ENCODE data around the gene SLC5A2.
"Not testable (repeated sequence)": the region's sequence is repeated elsewhere in the genome, so short reads cannot be mapped to it uniquely, and the experiment has no call there.

Gene SLC5A2

DNA sequence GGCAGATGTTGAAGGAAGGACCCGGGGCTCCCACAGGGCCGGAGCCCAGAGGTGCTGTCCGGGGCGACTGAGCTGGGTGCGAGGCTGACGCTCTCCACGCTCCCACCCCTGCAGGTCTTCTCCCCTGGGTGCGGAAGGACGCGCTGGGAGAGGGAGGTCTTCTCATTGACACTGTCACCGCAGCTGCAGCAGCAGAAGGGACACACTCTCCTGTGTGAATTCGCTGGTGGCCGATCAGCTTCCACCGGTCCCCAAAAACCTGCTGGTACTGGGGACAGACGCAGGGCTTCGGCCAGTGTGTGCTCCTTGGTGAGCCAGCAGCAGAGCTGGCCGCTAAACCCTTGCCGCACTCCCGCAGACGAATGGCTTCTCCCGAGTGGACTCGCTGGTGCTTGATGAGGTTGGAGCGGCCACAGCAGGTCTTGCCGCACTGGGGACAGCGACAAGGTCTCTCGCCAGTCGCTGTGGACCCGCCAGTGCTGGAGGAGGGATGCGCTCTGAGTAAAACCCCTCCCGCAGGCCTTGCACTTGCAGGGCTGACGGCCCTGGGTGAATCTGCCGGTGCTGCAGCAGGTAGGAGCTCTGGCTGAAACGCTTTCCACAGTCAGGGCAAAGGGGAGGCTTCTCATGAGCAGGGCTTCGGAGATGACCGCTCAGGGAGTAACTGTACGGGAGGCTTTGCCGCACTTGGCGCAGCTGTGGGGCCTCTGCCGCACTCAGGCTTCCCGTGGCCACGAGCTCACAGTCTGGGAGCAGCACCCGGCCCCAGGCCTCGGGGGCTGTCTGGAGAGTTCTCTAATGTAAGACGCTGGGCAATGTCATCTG lies 46.5 kb upstream of the SLC5A2 start:
- TF ChIP-seq ZNF8 (CRISPR knock-in tag; IDR thresholded peaks at IDR 0.05): no peak
- no peak for TF ChIP-seq ISL1 (CRISPR knock-in tag; IDR thresholded peaks at IDR 0.05)
- TF ChIP-seq, protein P1, sequence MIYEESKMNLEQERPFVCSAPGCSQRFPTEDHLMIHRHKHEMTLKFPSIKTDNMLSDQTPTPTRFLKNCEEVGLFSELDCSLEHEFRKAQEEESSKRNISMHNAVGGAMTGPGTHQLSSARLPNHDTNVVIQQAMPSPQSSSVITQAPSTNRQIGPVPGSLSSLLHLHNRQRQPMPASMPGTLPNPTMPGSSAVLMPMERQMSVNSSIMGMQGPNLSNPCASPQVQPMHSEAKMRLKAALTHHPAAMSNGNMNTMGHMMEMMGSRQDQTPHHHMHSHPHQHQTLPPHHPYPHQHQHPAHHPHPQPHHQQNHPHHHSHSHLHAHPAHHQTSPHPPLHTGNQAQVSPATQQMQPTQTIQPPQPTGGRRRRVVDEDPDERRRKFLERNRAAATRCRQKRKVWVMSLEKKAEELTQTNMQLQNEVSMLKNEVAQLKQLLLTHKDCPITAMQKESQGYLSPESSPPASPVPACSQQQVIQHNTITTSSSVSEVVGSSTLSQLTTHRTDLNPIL (CRISPR knock-in tag; IDR thresholded peaks at IDR 0.05; ENCODE audit: low read depth): no peak
- TF ChIP-seq TOX (CRISPR knock-in tag; IDR thresholded peaks at IDR 0.05; ENCODE audit: borderline replicate concordance): no peak
- TF ChIP-seq ZFP3 (CRISPR knock-in tag; IDR thresholded peaks at IDR 0.05): no peak
- TF ChIP-seq ZC3H10 (CRISPR knock-in tag; IDR thresholded peaks at IDR 0.05): no peak
- TF ChIP-seq PPARA (CRISPR knock-in tag; IDR thresholded peaks at IDR 0.05; ENCODE audit: borderline replicate concordance): no peak
- TF ChIP-seq, protein P2, sequence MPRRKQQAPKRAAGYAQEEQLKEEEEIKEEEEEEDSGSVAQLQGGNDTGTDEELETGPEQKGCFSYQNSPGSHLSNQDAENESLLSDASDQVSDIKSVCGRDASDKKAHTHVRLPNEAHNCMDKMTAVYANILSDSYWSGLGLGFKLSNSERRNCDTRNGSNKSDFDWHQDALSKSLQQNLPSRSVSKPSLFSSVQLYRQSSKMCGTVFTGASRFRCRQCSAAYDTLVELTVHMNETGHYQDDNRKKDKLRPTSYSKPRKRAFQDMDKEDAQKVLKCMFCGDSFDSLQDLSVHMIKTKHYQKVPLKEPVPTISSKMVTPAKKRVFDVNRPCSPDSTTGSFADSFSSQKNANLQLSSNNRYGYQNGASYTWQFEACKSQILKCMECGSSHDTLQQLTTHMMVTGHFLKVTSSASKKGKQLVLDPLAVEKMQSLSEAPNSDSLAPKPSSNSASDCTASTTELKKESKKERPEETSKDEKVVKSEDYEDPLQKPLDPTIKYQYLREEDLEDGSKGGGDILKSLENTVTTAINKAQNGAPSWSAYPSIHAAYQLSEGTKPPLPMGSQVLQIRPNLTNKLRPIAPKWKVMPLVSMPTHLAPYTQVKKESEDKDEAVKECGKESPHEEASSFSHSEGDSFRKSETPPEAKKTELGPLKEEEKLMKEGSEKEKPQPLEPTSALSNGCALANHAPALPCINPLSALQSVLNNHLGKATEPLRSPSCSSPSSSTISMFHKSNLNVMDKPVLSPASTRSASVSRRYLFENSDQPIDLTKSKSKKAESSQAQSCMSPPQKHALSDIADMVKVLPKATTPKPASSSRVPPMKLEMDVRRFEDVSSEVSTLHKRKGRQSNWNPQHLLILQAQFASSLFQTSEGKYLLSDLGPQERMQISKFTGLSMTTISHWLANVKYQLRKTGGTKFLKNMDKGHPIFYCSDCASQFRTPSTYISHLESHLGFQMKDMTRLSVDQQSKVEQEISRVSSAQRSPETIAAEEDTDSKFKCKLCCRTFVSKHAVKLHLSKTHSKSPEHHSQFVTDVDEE (CRISPR knock-in tag; IDR thresholded peaks at IDR 0.05): no peak
- TF ChIP-seq, protein P3, sequence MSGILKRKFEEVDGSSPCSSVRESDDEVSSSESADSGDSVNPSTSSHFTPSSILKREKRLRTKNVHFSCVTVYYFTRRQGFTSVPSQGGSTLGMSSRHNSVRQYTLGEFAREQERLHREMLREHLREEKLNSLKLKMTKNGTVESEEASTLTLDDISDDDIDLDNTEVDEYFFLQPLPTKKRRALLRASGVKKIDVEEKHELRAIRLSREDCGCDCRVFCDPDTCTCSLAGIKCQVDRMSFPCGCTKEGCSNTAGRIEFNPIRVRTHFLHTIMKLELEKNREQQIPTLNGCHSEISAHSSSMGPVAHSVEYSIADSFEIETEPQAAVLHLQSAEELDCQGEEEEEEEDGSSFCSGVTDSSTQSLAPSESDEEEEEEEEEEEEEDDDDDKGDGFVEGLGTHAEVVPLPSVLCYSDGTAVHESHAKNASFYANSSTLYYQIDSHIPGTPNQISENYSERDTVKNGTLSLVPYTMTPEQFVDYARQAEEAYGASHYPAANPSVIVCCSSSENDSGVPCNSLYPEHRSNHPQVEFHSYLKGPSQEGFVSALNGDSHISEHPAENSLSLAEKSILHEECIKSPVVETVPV (CRISPR knock-in tag; IDR thresholded peaks at IDR 0.05): no peak
- no peak for TF ChIP-seq ZNF70 (CRISPR knock-in tag; IDR thresholded peaks at IDR 0.05)
- no peak for TF ChIP-seq CSDC2 (CRISPR knock-in tag; IDR thresholded peaks at IDR 0.05)
- no peak for TF ChIP-seq GLIS3 (CRISPR knock-in tag; IDR thresholded peaks at IDR 0.05)
- TF ChIP-seq, protein P4, sequence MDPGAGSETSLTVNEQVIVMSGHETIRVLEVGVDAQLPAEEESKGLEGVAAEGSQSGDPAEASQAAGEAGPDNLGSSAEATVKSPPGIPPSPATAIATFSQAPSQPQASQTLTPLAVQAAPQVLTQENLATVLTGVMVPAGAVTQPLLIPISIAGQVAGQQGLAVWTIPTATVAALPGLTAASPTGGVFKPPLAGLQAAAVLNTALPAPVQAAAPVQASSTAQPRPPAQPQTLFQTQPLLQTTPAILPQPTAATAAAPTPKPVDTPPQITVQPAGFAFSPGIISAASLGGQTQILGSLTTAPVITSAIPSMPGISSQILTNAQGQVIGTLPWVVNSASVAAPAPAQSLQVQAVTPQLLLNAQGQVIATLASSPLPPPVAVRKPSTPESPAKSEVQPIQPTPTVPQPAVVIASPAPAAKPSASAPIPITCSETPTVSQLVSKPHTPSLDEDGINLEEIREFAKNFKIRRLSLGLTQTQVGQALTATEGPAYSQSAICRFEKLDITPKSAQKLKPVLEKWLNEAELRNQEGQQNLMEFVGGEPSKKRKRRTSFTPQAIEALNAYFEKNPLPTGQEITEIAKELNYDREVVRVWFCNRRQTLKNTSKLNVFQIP (CRISPR knock-in tag; IDR thresholded peaks at IDR 0.05; ENCODE audit: borderline replicate concordance, low read depth): no peak
- no peak for TF ChIP-seq OSR1 (CRISPR knock-in tag; IDR thresholded peaks at IDR 0.05)
- TF ChIP-seq TCF4 (CRISPR knock-in tag; IDR thresholded peaks at IDR 0.05; ENCODE audit: borderline replicate concordance): no peak
- TF ChIP-seq RARB (CRISPR knock-in tag; IDR thresholded peaks at IDR 0.05): no peak
- no peak for ATAC-seq

DNA sequence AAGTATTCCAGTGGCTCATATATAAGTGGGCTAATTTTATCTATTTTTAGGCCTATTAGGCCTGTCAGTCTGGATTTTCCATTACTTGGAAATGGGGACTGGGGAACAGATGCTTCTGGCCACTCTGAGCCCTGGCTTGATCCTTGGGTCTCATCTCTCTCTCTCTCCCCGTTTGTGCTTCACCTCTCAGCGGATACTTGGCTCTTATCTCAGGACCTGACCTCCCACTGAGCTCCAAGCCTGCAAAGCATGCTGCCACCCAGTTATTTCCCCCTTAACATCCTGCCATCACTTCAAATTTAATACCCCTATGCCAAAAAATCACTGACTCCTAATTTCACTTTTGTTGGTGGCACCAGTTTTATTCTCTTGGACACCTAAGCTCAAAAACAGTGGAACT lies 44.5 kb upstream of the SLC5A2 start:
- no peak for ATAC-seq
- TF ChIP-seq ZFP3 (CRISPR knock-in tag; IDR thresholded peaks at IDR 0.05) (no peak), TOX (CRISPR knock-in tag; IDR thresholded peaks at IDR 0.05; ENCODE audit: borderline replicate concordance) (no peak), GLIS3 (CRISPR knock-in tag; IDR thresholded peaks at IDR 0.05) (no peak), TCF4 (CRISPR knock-in tag; IDR thresholded peaks at IDR 0.05; ENCODE audit: borderline replicate concordance) (no peak)

DNA sequence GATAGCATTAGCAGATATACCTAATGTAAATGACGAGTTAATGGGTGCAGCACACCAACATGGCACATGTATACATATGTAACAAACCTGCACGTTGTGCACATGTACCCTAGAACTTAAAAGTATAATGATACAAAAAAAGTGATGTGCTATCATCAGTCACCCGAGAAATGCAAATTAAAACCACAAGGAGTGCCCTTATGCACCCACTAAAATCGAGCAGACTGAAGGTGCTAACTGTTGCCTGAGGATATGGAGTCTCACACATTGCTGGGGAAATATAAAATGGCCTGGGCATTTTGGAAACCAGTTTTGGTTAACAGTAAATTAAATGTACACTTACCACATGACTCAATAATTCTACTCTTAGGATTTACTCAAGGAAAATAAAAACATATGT lies 43.9 kb upstream of the SLC5A2 start:
- ATAC-seq: not testable (repeated sequence)

DNA sequence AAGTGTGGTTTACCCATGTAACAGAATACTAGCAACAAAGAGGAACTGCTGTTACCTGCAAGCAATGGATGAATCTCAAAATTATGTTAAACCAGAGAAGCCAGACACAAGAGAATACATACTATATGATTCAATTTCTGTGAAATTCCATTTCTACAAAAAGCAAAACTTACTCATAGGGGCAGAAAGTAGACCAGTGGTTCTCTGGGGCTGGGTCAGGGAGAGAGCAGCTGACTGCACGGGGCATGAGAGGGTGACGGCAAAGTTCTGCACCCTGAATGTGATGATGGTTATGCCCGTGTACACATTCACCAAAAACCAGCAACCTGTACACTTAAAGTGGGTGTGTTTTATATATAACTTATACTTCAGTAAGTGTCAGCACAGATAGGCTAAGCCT lies 43.4 kb upstream of the SLC5A2 start:
- no peak for ATAC-seq
- TF ChIP-seq ZC3H10 (CRISPR knock-in tag; IDR thresholded peaks at IDR 0.05) (no peak), TOX (CRISPR knock-in tag; IDR thresholded peaks at IDR 0.05; ENCODE audit: borderline replicate concordance) (no peak), ZNF565 (CRISPR knock-in tag; conservative IDR thresholded peaks at IDR 0.05; ENCODE audit: low read depth) (no peak), RARB (CRISPR knock-in tag; IDR thresholded peaks at IDR 0.05) (no peak), ARNTL (CRISPR knock-in tag; IDR thresholded peaks at IDR 0.05; ENCODE audit: borderline replicate concordance, low read depth) (no peak), ESRRG (CRISPR knock-in tag; IDR thresholded peaks at IDR 0.05) (no peak), BACH2 (CRISPR knock-in tag; IDR thresholded peaks at IDR 0.05; ENCODE audit: borderline replicate concordance) (no peak), ZNF70 (CRISPR knock-in tag; IDR thresholded peaks at IDR 0.05) (no peak), PPARA (CRISPR knock-in tag; IDR thresholded peaks at IDR 0.05; ENCODE audit: borderline replicate concordance) (no peak), GLIS3 (CRISPR knock-in tag; IDR thresholded peaks at IDR 0.05) (no peak), ZNF8 (CRISPR knock-in tag; IDR thresholded peaks at IDR 0.05) (no peak), ISL1 (CRISPR knock-in tag; IDR thresholded peaks at IDR 0.05) (no peak), CSDC2 (CRISPR knock-in tag; IDR thresholded peaks at IDR 0.05) (no peak), OSR1 (CRISPR knock-in tag; IDR thresholded peaks at IDR 0.05) (no peak)
- TF ChIP-seq, protein P5, sequence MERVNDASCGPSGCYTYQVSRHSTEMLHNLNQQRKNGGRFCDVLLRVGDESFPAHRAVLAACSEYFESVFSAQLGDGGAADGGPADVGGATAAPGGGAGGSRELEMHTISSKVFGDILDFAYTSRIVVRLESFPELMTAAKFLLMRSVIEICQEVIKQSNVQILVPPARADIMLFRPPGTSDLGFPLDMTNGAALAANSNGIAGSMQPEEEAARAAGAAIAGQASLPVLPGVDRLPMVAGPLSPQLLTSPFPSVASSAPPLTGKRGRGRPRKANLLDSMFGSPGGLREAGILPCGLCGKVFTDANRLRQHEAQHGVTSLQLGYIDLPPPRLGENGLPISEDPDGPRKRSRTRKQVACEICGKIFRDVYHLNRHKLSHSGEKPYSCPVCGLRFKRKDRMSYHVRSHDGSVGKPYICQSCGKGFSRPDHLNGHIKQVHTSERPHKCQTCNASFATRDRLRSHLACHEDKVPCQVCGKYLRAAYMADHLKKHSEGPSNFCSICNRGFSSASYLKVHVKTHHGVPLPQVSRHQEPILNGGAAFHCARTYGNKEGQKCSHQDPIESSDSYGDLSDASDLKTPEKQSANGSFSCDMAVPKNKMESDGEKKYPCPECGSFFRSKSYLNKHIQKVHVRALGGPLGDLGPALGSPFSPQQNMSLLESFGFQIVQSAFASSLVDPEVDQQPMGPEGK (CRISPR knock-in tag; IDR thresholded peaks at IDR 0.05; ENCODE audit: borderline replicate concordance): no peak
- TF ChIP-seq, protein P1 (CRISPR knock-in tag; IDR thresholded peaks at IDR 0.05; ENCODE audit: low read depth): no peak
- TF ChIP-seq, protein P4 (CRISPR knock-in tag; IDR thresholded peaks at IDR 0.05; ENCODE audit: borderline replicate concordance, low read depth): no peak

All from SK-N-SH treated with all-trans-retinoic acid at 6 μM for 48 hours (cell line).